Caco-2 (cell line): ENCODE data around the gene MSMP. TPM values are rescaled to one million over a fixed set of nuclear protein-coding genes. Genes with fewer than 3 reads are reported as not detected.

Experiments
- BruUV-seq: library from RNA; stranded (reverse); fragments of 400-500 nt; replicated peaks from 2 replicates; lab custom pipeline; 2021; lab: Mats Ljungman, UMichigan
- CTCF ChIA-PET: fragments of 300-600 bp; sonication (Branson Sonifier 250); formaldehyde crosslinking; loops from one replicate; lab custom pipeline; 2022; ENCODE audit warnings: antibody characterized with exemption; lab: Charles Lee
- POLR2A ChIA-PET: fragments of 300-600 bp; sonication (Branson Sonifier 250); formaldehyde crosslinking; loops from one replicate; lab custom pipeline; 2022; ENCODE audit warnings: antibody characterized with exemption; lab: Charles Lee
- DNase-seq, 2 experiments: peaks; one replicate each; pipeline versions ENCODE4 v3.0.0 to v3.0.0-alpha.2; 2020 to 2022
- H3K27me3 ChIP-seq: replicated peaks from 2 replicates; pipeline ENCODE4 v1.6.0; 2011; ENCODE audit warnings: low read length; ENCODE audit not compliant: control insufficient read depth, insufficient read depth
- H3K36me3 ChIP-seq: 2 replicates; pipeline ENCODE4 v1.5.1; 2011; ENCODE audit warnings: low read length; ENCODE audit not compliant: control insufficient read depth, insufficient read depth
- H3K4me1 ChIP-seq: fragments of 250-450 bp; sonication (Bioruptor Pico); 2 replicates; pipeline ENCODE4 v1.5.1; 2020; ENCODE audit warnings: mild to moderate bottlenecking
- H3K4me3 ChIP-seq: 2 replicates; pipeline ENCODE4 v1.5.1; 2011; ENCODE audit warnings: low read depth, mild to moderate bottlenecking, control low read depth, low read length
- H3K9me3 ChIP-seq: fragments of 250-450 bp; sonication (Bioruptor Pico); 2 replicates; pipeline ENCODE4 v1.5.1; 2020; ENCODE audit warnings: mild to moderate bottlenecking, moderate library complexity
- H3K27ac Mint-ChIP-seq: one replicate; pipeline ENCODE4 v1.8.0; 2022; ENCODE audit warnings: mixed read lengths; ENCODE audit not compliant: unreplicated experiment
- H3K27me3 Mint-ChIP-seq: one replicate; pipeline ENCODE4 v1.8.0; 2022; ENCODE audit warnings: mixed read lengths; ENCODE audit not compliant: insufficient read depth, unreplicated experiment
- H3K36me3 Mint-ChIP-seq: one replicate; pipeline ENCODE4 v1.8.0; 2022; ENCODE audit warnings: mild to moderate bottlenecking, mixed read lengths; ENCODE audit not compliant: insufficient read depth, unreplicated experiment
- H3K4me1 Mint-ChIP-seq: one replicate; pipeline ENCODE4 v1.8.0; 2022; ENCODE audit warnings: low read depth, mixed read lengths; ENCODE audit not compliant: unreplicated experiment
- H3K4me3 Mint-ChIP-seq: one replicate; pipeline ENCODE4 v1.8.0; 2022; ENCODE audit warnings: mild to moderate bottlenecking, moderate library complexity, mixed read lengths; ENCODE audit not compliant: unreplicated experiment
- H3K9me3 Mint-ChIP-seq: one replicate; pipeline ENCODE4 v1.8.0; 2022; ENCODE audit warnings: mixed read lengths; ENCODE audit not compliant: unreplicated experiment
- CTCF ChIP-seq, 2 experiments: fragments of 200-600 bp in 1 of 2; IDR thresholded peaks; 1 replicate in 1 of 2; 2 replicates in 1 of 2; pipeline versions ENCODE4 v1.5.1 to v1.8.0; 2011 to 2022; ENCODE audit warnings: antibody characterized with exemption in 1 of 2, control low read depth in 1 of 2, inconsistent platforms in 1 of 2, low read depth in 1 of 2, low read length in 1 of 2, mild to moderate bottlenecking in 1 of 2, moderate library complexity in 1 of 2; ENCODE audit not compliant: insufficient read depth in 1 of 2, severe bottlenecking in 1 of 2, unreplicated experiment in 1 of 2
- intact Hi-C: fragments of 100-400 bp; cut with micrococcal nuclease; formaldehyde crosslinking; loops from one replicate; pipeline ENCODE4 v1.10.0; 2022; ENCODE audit not compliant: unreplicated experiment
- total RNA-seq: library from RNA; stranded (reverse); gene quantifications from 2 replicates; pipeline ENCODE4 v1.2.3, GENCODE V29; 2022

Gene MSMP
- total RNA-seq, 1 experiment from 2014 or later: not detected

- no peaks in the 10 kb centered on the region for H3K36me3 ChIP-seq
- no peaks in the 10 kb centered on the region for H3K27me3 Mint-ChIP-seq
- no peak overlapping the region for H3K4me3 ChIP-seq
- intact Hi-C loops: no loop called here
- H3K9me3 Mint-ChIP-seq: no peaks in the 10 kb centered on the region
- TF ChIP-seq CTCF (IDR thresholded peaks at IDR 0.05; ENCODE audit: insufficient read depth in 1 of 2, low read depth in 1 of 2, low read length in 1 of 2, severe bottlenecking in 1 of 2, unreplicated experiment in 1 of 2): no peak
- no peaks in the 10 kb centered on the region for H3K36me3 Mint-ChIP-seq
- peaks cover 8% of the 10 kb centered on the region for H3K4me1 Mint-ChIP-seq
- ChIA-PET CTCF (no interaction called here), POLR2A (no interaction called here)
- no peaks in the 10 kb centered on the region for H3K27me3 ChIP-seq
- no peak for DNase-seq
- no peak overlapping the region for H3K27ac Mint-ChIP-seq
- no peaks in the 10 kb centered on the region for H3K9me3 ChIP-seq
- no peak overlapping the region for H3K4me3 Mint-ChIP-seq
- no peaks in the 10 kb centered on the region for H3K4me1 ChIP-seq
- BruUV-seq: no TSS peak
These were observed 9.7 kb upstream of the MSMP start for GRCh38 chr9:35763803-35764202.

- Mint-ChIP-seq H3K4me1 (peaks cover 14% of the 10 kb centered on the region), H3K9me3 (no peaks in the 10 kb centered on the region), H3K27ac (no peak overlapping the region), H3K27me3 (no peaks in the 10 kb centered on the region), H3K4me3 (no peak overlapping the region), H3K36me3 (no peaks in the 10 kb centered on the region)
- no peaks in the 10 kb centered on the region for H3K27me3 ChIP-seq
- no peaks in the 10 kb centered on the region for H3K36me3 ChIP-seq
- H3K4me1 ChIP-seq: peaks cover 1% of the 10 kb centered on the region; the same call in 1 of the 2 replicates
- ChIA-PET CTCF (interaction anchor here (0.6 to 1.1 kb wide), 2 partner anchors 27 to 63 kb away, joined by 3 read pairs; no protein-coding TSS in a partner anchor), POLR2A (no interaction called here)
- no peaks in the 10 kb centered on the region for H3K9me3 ChIP-seq
- H3K4me3 ChIP-seq: no peak overlapping the region
- no TSS peak for BruUV-seq
- no peak for TF ChIP-seq CTCF (IDR thresholded peaks at IDR 0.05; ENCODE audit: insufficient read depth in 1 of 2, low read depth in 1 of 2, low read length in 1 of 2, severe bottlenecking in 1 of 2, unreplicated experiment in 1 of 2)
- DNase-seq: no peak
- intact Hi-C loops: no loop called here
These were observed 9.1 kb upstream of the MSMP start for GRCh38 chr9:35763181-35763580.

GRCh38 chr9:35760651-35761050 lies 6.6 kb upstream of the MSMP start:
- POLR2A ChIA-PET: interaction anchor here (0.5 to 1.2 kb wide), 2 partner anchors 33 to 272 kb away, joined by 3 to 5 read pairs; no protein-coding TSS in a partner anchor
- no peak for DNase-seq
- no peaks in the 10 kb centered on the region for H3K36me3 ChIP-seq
- Mint-ChIP-seq H3K4me3 (no peak overlapping the region), H3K36me3 (peaks cover 14% of the 10 kb centered on the region), H3K27ac (no peak overlapping the region), H3K27me3 (no peaks in the 10 kb centered on the region), H3K9me3 (no peaks in the 10 kb centered on the region), H3K4me1 (peaks cover 14% of the 10 kb centered on the region)
- no peaks in the 10 kb centered on the region for H3K9me3 ChIP-seq
- TF ChIP-seq CTCF (IDR thresholded peaks at IDR 0.05; ENCODE audit: insufficient read depth in 1 of 2, low read depth in 1 of 2, low read length in 1 of 2, severe bottlenecking in 1 of 2, unreplicated experiment in 1 of 2): no peak
- no TSS peak for BruUV-seq
- H3K4me1 ChIP-seq: peaks cover 5% of the 10 kb centered on the region; the same call in 1 of the 2 replicates
- CTCF ChIA-PET: no interaction called here
- intact Hi-C loops: no loop called here
- H3K27me3 ChIP-seq: no peaks in the 10 kb centered on the region
- H3K4me3 ChIP-seq: no peak overlapping the region
